ENCODE measurements around the gene ARHGAP33.
"Not testable (repeated sequence)": the region's sequence is repeated elsewhere in the genome, so short reads cannot be mapped to it uniquely, and the experiment has no call there.

ARHGAP33 gene

GRCh38 chr19:35780717-35781116 lies 5.4 kb downstream of the ARHGAP33 start:
- no peak for DNase-seq

DNA sequence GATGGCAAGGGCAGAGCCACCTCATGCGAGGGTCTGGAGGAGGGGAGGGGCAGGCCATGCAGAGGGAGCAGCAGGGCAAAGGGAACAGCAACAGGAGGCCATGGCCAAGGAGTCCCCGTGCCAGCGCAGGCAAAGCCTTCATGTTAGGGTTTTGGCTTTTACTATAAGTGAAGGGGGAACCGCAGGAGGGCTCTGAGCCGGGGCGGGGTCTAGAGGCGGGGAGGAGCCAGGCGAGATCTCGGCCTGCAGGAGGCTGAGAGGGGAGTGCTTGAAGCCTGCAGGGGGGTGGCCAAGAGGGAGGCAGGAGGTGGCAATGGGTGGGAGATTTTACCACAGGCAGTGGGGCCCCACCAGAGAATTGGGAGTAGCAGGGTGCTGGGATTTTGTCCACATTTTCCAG lies 6.3 kb downstream of the ARHGAP33 start:
- DNase-seq: no peak

DNA sequence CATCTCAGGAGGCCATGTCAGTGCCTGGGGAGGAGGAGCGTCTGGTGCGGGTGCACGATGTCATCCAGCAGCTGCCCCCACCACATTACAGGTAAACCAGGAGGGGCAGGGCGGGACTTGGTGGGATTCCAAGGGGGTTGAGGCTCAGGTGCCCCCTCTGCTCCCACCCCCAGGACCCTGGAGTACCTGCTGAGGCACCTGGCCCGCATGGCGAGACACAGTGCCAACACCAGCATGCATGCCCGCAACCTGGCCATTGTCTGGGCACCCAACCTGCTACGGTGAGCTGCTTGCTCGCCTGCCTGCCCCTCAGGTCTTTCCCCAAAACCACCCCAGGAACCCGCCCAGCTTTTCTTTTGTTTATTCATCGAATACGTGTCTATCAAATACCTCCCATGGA lies 7.2 kb downstream of the ARHGAP33 start:
- no peak for DNase-seq

- DNase-seq: no peak
Measured at GRCh38 chr19:35783469-35784434, 8.4 kb downstream of the ARHGAP33 start.

DNA sequence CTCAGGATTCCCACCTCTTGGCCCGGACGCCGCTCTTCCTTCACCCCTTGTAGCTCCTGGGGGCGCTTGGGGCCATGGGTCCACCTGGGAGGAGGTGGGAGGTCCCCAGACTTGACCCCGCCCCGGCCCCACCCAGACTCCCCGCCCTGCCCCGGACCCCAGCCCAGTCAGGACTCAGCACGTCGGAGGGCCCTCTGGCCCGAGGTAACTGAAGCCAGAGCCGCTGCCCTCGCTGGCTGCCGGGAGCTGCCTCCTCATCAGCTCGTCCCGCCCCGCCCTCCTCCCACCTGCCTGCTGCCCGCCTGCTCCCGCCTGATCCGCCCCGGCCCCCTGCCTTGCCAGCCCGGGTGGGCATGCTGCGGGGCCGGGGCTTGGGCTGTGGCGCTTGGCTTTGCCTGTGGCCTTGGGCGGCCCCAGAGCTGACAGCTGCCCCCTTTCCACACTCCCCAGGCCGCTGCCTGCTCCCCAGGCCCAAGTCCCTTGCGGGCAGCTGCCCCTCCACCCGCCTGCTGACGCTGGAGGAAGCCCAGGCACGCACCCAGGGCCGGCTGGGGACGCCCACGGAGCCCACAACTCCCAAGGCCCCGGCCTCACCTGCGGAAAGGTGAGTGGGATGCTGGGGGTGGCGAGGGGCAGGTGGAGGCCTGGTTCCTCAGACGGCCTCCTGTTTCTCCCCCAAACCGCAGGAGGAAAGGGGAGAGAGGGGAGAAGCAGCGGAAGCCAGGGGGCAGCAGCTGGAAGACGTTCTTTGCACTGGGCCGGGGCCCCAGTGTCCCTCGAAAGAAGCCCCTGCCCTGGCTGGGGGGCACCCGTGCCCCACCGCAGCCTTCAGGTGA lies 9.4 kb downstream of the ARHGAP33 start:
- DNase-seq: no peak

GRCh38 chr19:35785339-35785627 lies 9.9 kb downstream of the ARHGAP33 start:
- no peak for DNase-seq

GRCh38 chr19:35786299-35787160 lies 11.2 kb downstream of the ARHGAP33 start:
- no peak for DNase-seq

GRCh38 chr19:35787227-35787799 lies 11.9 kb downstream of the ARHGAP33 start:
- no peak for DNase-seq

GRCh38 chr19:35788205-35788960 lies 13.0 kb downstream of the ARHGAP33 start:
- DNase-seq: no peak

GRCh38 chr19:35789195-35789977 lies 14.0 kb downstream of the ARHGAP33 start:
- no peak for DNase-seq

DNA sequence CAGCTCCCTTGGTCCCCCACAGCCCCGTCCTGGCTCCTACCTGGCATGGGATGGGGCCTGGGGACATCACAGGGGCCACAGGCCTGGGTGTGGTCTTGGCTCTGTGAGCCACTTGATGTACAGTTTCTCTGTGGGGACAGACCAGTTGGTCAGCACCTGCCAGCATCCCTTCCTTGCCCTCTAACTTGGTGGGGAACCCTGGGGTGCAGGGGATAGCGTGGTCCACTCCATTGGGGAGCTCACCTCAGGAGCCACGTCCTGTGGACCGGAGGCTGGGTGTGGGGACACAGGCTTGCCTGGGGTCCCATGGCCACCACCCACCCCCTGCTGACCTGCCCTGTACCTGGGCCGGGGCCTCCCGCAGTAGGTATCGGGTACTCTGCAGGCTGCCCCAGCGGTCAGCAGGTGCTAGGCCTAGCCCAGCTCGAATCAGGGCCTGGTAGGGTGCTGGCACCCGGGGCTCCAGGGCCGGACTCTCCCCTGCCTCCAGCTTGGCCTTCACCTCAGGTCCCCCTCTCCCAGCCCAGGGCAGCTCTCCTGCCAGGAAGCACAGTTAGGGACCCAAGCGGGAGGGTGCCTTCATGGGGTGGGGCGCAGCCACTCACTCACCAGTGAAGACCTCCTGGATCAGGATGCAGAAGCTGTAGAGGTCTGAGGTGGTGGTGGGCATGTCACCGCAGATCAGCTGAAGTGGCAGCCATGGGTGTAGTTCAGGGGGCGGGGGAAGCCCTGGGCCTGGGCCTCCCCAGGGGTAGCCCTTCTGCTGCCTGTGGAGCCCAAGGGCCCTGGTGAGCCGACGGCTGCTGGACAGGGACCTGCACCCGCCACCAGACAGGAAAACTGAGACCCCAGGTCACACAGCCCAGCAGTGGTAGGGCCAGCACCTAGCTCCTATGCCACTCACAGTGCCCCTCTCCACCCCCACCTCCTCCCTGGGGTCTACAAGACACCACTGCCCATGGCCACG lies 14.9 kb downstream of the ARHGAP33 start:
- no peak for DNase-seq

DNA sequence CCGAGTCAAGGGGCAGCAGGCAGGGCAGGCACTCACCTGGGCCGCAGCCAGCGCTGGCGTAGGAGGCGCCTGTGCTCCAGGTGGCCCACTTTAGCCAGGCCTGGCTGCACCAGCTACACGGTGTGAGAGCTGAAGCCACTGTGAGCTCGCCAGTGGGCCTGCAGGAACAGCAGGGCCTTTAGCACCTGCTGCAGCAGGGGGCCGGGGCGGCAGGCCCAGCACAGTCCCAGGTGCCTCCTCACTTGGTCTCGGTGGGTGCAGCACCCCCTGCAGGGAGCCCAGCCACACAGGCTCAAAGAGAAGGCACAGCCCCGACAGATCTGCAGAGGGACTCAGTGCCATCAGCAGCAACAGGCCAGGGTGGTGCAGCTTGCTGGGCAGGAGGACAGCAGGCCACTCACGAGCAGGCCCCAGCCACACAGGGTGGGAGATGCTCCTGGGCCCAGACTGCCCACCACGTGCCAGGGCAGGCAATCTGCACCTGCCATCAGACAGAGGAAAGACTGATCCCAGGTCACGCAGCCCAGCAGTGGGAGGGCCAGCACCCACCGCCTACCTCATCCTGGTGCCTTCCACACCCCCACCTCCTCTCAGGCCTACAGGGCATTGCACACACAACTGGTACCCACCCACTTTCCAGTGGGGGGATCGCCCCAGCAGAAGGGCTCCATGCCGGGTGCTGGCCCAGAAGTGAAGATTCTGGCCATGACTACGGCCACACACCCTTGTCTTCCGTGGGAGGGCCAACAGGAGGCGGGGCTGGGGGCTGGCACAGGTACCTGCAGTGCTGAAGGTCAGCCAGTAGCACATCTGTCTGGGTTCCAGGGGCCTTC lies 15.8 kb downstream of the ARHGAP33 start:
- DNase-seq: no peak

DNA sequence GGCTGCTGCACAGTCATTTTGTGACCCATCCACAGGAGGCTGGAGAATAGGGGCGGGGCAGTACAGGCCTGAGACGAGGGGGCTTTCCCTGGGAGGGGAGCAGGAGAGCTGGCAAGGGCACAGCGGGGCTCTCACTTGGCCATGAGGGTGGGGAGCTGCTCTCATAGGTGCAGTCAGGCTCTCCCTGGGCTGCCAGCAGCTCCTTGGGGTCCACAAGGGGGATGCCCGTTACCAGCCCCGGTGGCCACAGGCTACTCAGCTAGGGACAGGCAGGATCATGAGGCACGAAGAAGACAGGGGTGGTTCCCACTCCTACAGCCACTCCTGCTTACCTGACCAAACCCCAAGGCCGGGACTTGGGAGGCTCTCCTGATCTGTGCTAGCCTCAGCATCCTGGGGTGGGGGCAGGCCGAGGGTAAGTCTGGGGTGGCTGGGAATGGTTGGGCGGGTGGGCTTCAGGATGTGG lies 16.5 kb downstream of the ARHGAP33 start:
- DNase-seq: no peak

- no peak for DNase-seq
Measured at GRCh38 chr19:35792312-35792711, 16.9 kb downstream of the ARHGAP33 start.

GRCh38 chr19:35792888-35793287 lies 17.5 kb downstream of the ARHGAP33 start:
- DNase-seq: no peak

GRCh38 chr19:35793381-35794165 lies 18.2 kb downstream of the ARHGAP33 start:
- no peak for DNase-seq

GRCh38 chr19:35795564-35795963 lies 20.2 kb downstream of the ARHGAP33 start:
- DNase-seq: not testable (repeated sequence)
